ENCODE results near the gene DNAJB11. TPM values are rescaled to one million over a fixed set of nuclear protein-coding genes. Genes with fewer than 3 reads are reported as not detected.

DNAJB11 gene
- total RNA-seq, 1 donor from 2014 or later = 53.5 TPM

DNA sequence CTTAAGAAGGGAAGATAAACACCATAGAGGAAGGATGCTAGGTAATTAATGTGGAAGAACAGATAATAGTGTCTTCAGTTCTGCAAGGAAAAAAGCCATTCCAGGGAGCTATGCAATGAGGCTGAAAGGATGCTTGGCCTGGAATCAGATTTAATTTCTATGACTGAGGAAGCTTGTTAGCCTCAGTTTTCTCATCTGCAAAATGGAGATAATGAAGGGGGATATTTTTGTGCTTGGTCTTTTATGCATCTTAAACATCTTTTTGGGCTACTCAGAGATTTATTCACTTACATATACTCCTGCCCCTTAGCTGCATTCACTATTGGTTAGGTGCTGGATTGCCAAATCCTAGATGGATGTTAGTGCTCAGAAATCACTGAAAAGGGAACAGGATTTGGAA lies 16.7 kb downstream of the DNAJB11 start:
- H3K27ac Mint-ChIP-seq (ENCODE audit: unreplicated experiment) = no peak overlapping the region
- DNase-seq (ENCODE audit: low read depth, low spot score) = no peak
- no peaks in the 10 kb centered on the region for H3K9me3 Mint-ChIP-seq
- no peaks in the 10 kb centered on the region for H3K4me1 Mint-ChIP-seq
- TF ChIP-seq, protein P1, sequence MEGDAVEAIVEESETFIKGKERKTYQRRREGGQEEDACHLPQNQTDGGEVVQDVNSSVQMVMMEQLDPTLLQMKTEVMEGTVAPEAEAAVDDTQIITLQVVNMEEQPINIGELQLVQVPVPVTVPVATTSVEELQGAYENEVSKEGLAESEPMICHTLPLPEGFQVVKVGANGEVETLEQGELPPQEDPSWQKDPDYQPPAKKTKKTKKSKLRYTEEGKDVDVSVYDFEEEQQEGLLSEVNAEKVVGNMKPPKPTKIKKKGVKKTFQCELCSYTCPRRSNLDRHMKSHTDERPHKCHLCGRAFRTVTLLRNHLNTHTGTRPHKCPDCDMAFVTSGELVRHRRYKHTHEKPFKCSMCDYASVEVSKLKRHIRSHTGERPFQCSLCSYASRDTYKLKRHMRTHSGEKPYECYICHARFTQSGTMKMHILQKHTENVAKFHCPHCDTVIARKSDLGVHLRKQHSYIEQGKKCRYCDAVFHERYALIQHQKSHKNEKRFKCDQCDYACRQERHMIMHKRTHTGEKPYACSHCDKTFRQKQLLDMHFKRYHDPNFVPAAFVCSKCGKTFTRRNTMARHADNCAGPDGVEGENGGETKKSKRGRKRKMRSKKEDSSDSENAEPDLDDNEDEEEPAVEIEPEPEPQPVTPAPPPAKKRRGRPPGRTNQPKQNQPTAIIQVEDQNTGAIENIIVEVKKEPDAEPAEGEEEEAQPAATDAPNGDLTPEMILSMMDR (conservative IDR thresholded peaks at IDR 0.05) = no peak
- H3K27me3 Mint-ChIP-seq (ENCODE audit: low read depth) = no peaks in the 10 kb centered on the region
- H3K36me3 Mint-ChIP-seq (ENCODE audit: low read depth) = peaks cover 3% of the 10 kb centered on the region
- no peak overlapping the region for H3K4me3 Mint-ChIP-seq

DNA sequence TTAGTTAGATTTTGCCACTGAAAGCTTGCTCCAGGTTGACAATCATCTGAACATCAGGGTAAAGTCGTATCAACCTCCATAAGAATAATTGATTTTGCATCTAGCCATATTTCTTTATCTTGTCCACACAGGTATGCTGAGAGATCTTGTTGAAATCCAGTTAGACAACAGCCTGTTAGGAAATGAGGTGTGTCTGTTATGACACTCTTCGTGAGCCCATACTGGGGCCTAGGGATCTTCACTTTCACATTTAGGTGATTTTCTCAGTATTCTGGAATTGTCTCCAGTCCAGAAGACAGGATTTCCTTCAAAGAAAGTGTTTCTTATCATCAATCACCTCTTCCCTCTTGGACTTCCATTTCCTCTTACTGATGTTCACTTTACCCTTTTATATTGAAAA lies 18.1 kb downstream of the DNAJB11 start:
- TF ChIP-seq, protein P1 (conservative IDR thresholded peaks at IDR 0.05) = no peak
- Mint-ChIP-seq H3K4me3 (no peak overlapping the region), H3K36me3 (ENCODE audit: low read depth) (no peaks in the 10 kb centered on the region), H3K9me3 (no peaks in the 10 kb centered on the region), H3K4me1 (no peaks in the 10 kb centered on the region), H3K27me3 (ENCODE audit: low read depth) (no peaks in the 10 kb centered on the region), H3K27ac (ENCODE audit: unreplicated experiment) (no peak overlapping the region)
- no peak for DNase-seq (ENCODE audit: low read depth, low spot score)

DNA sequence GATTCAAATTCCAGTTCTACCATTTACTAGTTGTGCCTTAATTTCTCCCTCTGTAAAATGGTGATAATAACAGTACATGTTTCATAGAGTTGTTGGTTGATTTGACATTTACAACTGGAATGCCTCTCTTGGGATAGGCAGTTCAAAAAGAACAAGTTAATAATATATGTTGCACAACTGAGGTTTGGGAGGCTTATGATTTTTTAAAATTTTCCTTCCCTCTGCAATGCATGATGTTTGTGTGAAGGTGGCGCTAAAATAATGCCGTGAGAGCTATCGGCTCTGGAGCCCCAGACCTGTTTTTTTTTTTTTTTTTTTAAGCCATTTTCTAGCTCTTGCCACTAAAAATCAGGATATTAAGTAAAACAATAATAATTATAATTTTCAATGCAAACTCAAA lies 18.6 kb downstream of the DNAJB11 start:
- Mint-ChIP-seq H3K4me1 (no peaks in the 10 kb centered on the region), H3K36me3 (ENCODE audit: low read depth) (no peaks in the 10 kb centered on the region), H3K27ac (ENCODE audit: unreplicated experiment) (no peak overlapping the region), H3K9me3 (no peaks in the 10 kb centered on the region), H3K27me3 (ENCODE audit: low read depth) (no peaks in the 10 kb centered on the region), H3K4me3 (no peak overlapping the region)
- TF ChIP-seq, protein P1 (conservative IDR thresholded peaks at IDR 0.05) = peak; percentile 57
- DNase-seq (ENCODE audit: low read depth, low spot score) = no peak

DNA sequence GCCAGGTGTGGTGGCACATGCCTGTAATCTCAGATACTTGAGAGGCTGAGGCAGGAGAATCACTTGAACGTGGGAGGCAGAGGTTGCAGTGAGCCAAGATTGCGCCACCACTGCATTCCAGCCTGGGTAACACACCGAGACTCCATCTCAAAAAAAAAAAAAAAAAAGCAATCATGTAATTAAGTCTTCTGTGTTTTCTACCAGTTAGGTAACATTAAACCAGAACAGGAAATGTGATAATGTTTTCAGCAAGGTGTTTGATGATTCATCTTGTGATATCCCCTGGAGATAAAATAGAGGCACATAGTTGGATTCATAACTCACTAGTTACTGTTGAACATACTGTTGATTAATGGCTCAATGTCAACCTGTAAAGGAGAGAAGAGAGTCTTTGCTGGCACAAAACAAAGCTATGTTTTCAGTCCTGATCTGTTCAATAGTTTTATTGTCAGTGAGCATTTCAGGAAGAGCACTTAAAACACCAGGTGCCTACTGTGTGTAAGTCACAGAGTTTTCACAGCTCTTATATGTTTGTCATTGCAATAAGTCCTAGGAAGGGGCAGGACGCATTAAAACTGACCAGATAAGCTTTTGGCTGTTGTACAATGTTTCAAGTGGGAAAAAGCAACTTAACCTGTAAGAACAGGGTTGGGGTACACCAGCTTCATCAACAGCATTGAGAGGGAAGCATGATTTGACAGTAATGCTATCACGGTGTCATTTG lies 19.5 kb downstream of the DNAJB11 start:
- Mint-ChIP-seq H3K4me3 (no peak overlapping the region), H3K9me3 (no peaks in the 10 kb centered on the region), H3K27ac (ENCODE audit: unreplicated experiment) (no peak overlapping the region), H3K27me3 (ENCODE audit: low read depth) (no peaks in the 10 kb centered on the region), H3K36me3 (ENCODE audit: low read depth) (no peaks in the 10 kb centered on the region), H3K4me1 (no peaks in the 10 kb centered on the region)
- TF ChIP-seq, protein P1 (conservative IDR thresholded peaks at IDR 0.05) = no peak
- no peak for DNase-seq (ENCODE audit: low read depth, low spot score)

DNA sequence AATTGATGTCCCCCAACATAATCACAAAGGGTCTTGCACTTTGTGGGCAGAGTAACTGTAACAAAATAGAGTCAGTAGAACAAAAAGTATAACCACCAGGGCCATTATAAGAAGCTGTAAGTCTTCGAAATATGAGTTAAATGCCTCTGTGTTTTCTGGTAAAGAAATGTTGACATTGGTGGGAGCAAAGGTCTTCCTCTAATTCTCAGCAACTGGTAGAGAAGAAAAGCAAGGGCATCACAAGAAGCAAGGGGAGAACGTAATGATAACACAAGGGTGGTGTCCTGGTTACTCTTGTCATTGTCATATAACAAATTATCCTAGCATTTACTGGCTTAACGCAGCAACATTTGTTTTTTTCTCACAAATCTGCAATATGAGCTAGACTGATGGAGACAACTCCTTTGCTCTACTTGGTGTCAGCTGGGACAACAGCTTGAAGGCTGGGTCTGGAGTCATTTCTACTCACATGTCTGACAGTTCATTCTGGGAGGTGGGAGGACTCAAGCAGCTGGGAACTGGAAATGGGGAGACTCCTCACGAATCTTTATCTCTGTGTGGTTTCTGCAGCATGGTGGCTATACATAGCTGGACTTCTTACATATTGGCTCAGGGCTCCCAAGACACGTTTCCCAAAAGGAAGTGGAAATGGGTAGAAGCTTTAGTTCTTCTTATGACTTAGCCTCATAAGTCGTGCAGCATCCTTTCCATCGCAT lies 20.2 kb downstream of the DNAJB11 start:
- H3K27ac Mint-ChIP-seq (ENCODE audit: unreplicated experiment) = no peak overlapping the region

More for the DNA sequence above, 20.2 kb downstream of the DNAJB11 start:
- Mint-ChIP-seq H3K9me3 (no peaks in the 10 kb centered on the region), H3K27me3 (ENCODE audit: low read depth) (no peaks in the 10 kb centered on the region), H3K36me3 (ENCODE audit: low read depth) (no peaks in the 10 kb centered on the region), H3K4me3 (no peak overlapping the region), H3K4me1 (no peaks in the 10 kb centered on the region)
- no peak for DNase-seq (ENCODE audit: low read depth, low spot score)
- TF ChIP-seq, protein P1 (conservative IDR thresholded peaks at IDR 0.05) = no peak
